NCI-H82 treated with DMSO at 0.1 percent for 48 hours (cell line): ENCODE measurements around the gene ZNF441.
"Not testable (repeated sequence)": the region's sequence is repeated elsewhere in the genome, so short reads cannot be mapped to it uniquely, and the experiment has no call there.

ENCODE experiments used
- DNase-seq: peaks from one replicate; lab custom pipeline; 2025; ENCODE audit not compliant: unreplicated experiment; lab: John Stamatoyannopoulos, UW

Gene ZNF441

GRCh38 chr19:11766597-11767591 is at the start of gene ZNF441:
Gene ZNF441, plus strand, starts transcription at chr19:11767000. Its CDS starts 194 bp downstream, at chr19:11767194.
- DNase-seq = peak; percentile 53

GRCh38 chr19:11721681-11722080 is 45.1 kb upstream of the ZNF441 start:
- DNase-seq = no peak

- no peak for DNase-seq
Observed at GRCh38 chr19:11722414-11722813, 44.4 kb upstream of the ZNF441 start.

- DNase-seq = no peak
Observed at GRCh38 chr19:11729586-11729985, 37.2 kb upstream of the ZNF441 start.

GRCh38 chr19:11735375-11735774 is 31.4 kb upstream of the ZNF441 start:
- DNase-seq = no peak

- no peak for DNase-seq
Observed at GRCh38 chr19:11736696-11737095, 30.1 kb upstream of the ZNF441 start.

- DNase-seq = no peak
Observed at GRCh38 chr19:11737964-11738745, 28.6 kb upstream of the ZNF441 start.

- DNase-seq = peak; percentile 93
Observed at GRCh38 chr19:11738746-11739620, 27.8 kb upstream of the ZNF441 start, which contains the start of gene ZNF823. Gene ZNF823, minus strand, starts transcription at chr19:11738946. Its CDS starts 127 bp downstream, at chr19:11738819.

- DNase-seq = no peak
Observed at GRCh38 chr19:11745869-11746268, 20.9 kb upstream of the ZNF441 start.

- no peak for DNase-seq
Observed at GRCh38 chr19:11747277-11747676, 19.5 kb upstream of the ZNF441 start.

- DNase-seq = no peak
Observed at GRCh38 chr19:11749751-11750150, 17.0 kb upstream of the ZNF441 start.

- DNase-seq = no peak
Observed at GRCh38 chr19:11752244-11752736, 14.5 kb upstream of the ZNF441 start.

- DNase-seq = no peak
Observed at GRCh38 chr19:11754663-11755062, 12.1 kb upstream of the ZNF441 start.

GRCh38 chr19:11756965-11757364 is 9.8 kb upstream of the ZNF441 start:
- DNase-seq = no peak

- no peak for DNase-seq
Observed at GRCh38 chr19:11759805-11760204, 7.0 kb upstream of the ZNF441 start.

GRCh38 chr19:11763117-11763516 is 3.7 kb upstream of the ZNF441 start:
- no peak for DNase-seq

GRCh38 chr19:11763611-11764010 is 3.2 kb upstream of the ZNF441 start:
- no peak for DNase-seq

GRCh38 chr19:11767633-11768133 is 883 bp downstream of the ZNF441 start:
- DNase-seq = no peak

- no peak for DNase-seq
Observed at GRCh38 chr19:11769995-11770394, 3.2 kb downstream of the ZNF441 start.

- DNase-seq = not testable (repeated sequence)
Observed at GRCh38 chr19:11771520-11771919, 4.7 kb downstream of the ZNF441 start.
